Activated T-helper 1 cell treated with anti-CD3 and anti-CD28 coated beads, Interleukin-12 subunit alpha, Interleukin-12 subunit beta, Interleukin-2, Interleukin-4 antibody, amounts not matched to agents 30 ng/mL and 10 ng/mL and 1 ng/mL, durations not matched to agents 14 hours and 24 hours and 36 hours (primary cell): ENCODE results near the gene LRCH4. TPM values are rescaled to one million over a fixed set of nuclear protein-coding genes. Genes with fewer than 3 reads are reported as not detected.

Experiments
- DNase-seq: peaks from one replicate; pipeline ENCODE4 v3.0.0; 2021; ENCODE audit warnings: low spot score
- H3K27ac Mint-ChIP-seq: one replicate; pipeline ENCODE4 v1.8.0; 2021; ENCODE audit warnings: mild to moderate bottlenecking, mixed read lengths
- H3K27me3 Mint-ChIP-seq: one replicate; pipeline ENCODE4 v1.8.0; 2022; ENCODE audit warnings: mild to moderate bottlenecking, moderate library complexity, mixed read lengths; ENCODE audit not compliant: insufficient read depth
- H3K36me3 Mint-ChIP-seq: one replicate; pipeline ENCODE4 v1.8.0; 2021; ENCODE audit warnings: low read depth, mixed read lengths
- H3K4me1 Mint-ChIP-seq: one replicate; pipeline ENCODE4 v1.8.0; 2021; ENCODE audit warnings: low read depth, mixed read lengths
- H3K4me3 Mint-ChIP-seq: one replicate; pipeline ENCODE4 v1.8.0; 2021; ENCODE audit warnings: mild to moderate bottlenecking, moderate library complexity, mixed read lengths
- H3K9me3 Mint-ChIP-seq: one replicate; pipeline ENCODE4 v1.8.0; 2021; ENCODE audit warnings: mixed read lengths
- intact Hi-C: fragments of 100-400 bp; cut with micrococcal nuclease; formaldehyde crosslinking; loops from one replicate; pipeline ENCODE4 v1.15.1; 2024
- total RNA-seq: library from RNA; stranded (reverse); gene quantifications from 2 replicates; pipeline ENCODE4 v1.2.3, GENCODE V29; 2022

The LRCH4 gene, protein sequence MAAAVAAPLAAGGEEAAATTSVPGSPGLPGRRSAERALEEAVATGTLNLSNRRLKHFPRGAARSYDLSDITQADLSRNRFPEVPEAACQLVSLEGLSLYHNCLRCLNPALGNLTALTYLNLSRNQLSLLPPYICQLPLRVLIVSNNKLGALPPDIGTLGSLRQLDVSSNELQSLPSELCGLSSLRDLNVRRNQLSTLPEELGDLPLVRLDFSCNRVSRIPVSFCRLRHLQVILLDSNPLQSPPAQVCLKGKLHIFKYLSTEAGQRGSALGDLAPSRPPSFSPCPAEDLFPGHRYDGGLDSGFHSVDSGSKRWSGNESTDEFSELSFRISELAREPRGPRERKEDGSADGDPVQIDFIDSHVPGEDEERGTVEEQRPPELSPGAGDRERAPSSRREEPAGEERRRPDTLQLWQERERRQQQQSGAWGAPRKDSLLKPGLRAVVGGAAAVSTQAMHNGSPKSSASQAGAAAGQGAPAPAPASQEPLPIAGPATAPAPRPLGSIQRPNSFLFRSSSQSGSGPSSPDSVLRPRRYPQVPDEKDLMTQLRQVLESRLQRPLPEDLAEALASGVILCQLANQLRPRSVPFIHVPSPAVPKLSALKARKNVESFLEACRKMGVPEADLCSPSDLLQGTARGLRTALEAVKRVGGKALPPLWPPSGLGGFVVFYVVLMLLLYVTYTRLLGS
- 104 and 107 TPM in 2 replicates for total RNA-seq

DNA sequence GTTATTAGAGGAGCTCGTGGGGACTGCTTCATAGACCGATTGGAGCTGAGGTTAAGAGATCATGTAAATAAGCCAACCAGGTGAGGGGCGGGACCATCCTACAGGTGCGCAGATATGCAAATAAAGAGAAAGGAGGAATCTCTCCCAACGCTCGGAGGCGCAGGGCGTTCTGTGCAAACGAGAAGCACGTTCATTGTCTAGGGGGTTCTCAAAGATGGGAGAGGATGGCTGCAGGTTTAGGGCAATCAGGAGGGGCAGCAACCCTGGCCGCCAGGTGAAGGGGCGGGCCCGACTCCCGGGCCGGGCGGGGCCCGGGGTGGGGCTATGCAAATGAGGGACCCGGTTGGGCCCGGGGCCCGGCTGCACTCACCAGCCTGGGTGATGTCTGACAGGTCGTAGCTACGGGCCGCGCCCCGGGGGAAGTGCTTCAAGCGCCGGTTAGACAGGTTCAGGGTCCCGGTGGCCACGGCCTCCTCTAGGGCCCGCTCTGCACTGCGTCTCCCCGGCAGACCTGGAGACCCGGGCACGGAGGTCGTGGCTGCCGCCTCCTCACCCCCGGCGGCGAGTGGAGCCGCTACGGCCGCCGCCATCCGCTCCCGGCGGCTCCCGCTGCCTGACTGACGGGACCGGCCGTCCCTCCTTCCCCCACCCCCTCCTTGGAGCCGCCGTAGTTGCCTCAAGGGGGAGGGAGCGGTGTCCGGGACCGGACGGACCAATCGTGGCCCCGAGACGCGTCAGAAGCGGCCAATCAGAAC, at the start of gene LRCH4:
Gene LRCH4 (minus strand): TSS at position 619 of the 755 bp plus-strand sequence. CDS start 29 bp downstream, at position 590.
- peak within 1 kb of the TSS; percentile 87 for H3K4me3 Mint-ChIP-seq
- no peaks in the 10 kb centered on the region for H3K9me3 Mint-ChIP-seq
- H3K27me3 Mint-ChIP-seq, result peaks cover 3% of the 10 kb centered on the region
- peaks cover 23% of the 10 kb centered on the region for H3K4me1 Mint-ChIP-seq
- H3K27ac Mint-ChIP-seq, result peak within 1 kb of the TSS; percentile 89
- peak; percentile 57 for DNase-seq
- intact Hi-C loops, result loop anchor here (1.0 to 2.0 kb wide), 15 partner anchors 17 to 289 kb away; partner anchors contain the start of genes AGFG2, GNB2, MOSPD3 and SLC12A9
- peaks cover 4% of the 10 kb centered on the region for H3K36me3 Mint-ChIP-seq

DNA sequence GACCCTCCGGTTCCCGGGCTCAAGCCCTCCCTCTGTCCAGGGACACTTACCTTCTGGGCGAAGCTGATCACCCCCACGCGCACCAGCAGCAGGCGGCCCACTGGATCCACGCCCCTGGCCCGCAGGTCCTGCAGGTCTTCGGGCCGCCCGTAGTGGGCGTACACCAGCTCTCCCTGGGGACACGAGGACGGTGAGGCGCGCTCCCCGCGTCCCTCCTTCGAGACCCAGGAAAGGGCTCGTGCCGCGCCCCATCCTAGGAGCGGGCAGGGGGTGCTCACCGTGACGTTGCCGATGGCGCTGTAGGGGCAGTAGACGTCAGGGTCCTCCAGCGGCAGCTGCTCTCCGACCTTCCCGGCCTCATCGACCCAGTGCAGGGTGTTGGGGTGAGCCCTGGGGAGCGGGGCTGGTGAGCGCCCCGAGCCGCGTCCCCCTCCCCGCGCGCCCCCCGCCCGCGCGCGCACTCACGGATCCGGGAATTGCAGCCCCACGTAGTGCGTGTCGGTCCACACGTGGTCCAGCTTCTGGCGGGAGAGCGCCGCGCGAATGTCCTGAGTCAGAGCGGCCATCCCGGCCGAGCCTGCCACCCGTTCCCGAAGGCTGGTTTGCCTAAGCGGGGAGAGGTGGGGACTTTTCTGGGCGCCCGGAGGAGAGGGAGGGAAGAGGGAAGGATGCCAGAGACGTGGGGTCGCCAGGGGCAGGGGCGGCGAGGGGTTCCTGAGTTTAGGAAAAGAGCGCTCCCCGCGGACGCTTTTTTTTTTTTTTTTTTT, 47.2 kb upstream of the LRCH4 start:
- peak overlapping the region; percentile 92 for H3K4me3 Mint-ChIP-seq
- no peaks in the 10 kb centered on the region for H3K27me3 Mint-ChIP-seq
- no peaks in the 10 kb centered on the region for H3K9me3 Mint-ChIP-seq

DNA sequence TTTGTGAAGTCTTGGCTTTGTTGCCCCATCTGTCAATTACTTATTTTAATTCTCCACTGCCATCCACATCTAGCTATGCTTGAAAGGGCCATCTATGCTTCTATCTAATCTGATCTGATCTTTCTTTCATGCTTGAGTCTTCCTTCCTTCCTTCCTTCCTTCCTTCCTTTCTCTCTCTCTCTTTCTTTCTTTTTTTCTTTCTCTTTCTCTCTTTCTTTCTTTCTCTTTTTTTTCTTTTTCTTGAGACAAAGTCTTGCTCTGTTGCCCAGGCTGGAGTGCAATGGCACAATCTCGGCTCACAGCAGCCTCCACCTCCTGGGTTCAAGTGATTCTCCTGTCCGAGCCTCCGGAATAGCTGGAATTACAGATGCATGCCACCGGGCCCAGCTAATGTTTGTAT, 44.1 kb upstream of the LRCH4 start:
- H3K36me3 Mint-ChIP-seq, result peaks cover 6% of the 10 kb centered on the region
- peak overlapping the region; percentile 56 for H3K27ac Mint-ChIP-seq
- intact Hi-C loops, result loop anchor here (5.0 kb wide), 1 partner anchor 77 kb away; the partner anchor contains the start of gene POP7
- no peak overlapping the region for H3K4me3 Mint-ChIP-seq
- H3K9me3 Mint-ChIP-seq, result no peaks in the 10 kb centered on the region
- H3K4me1 Mint-ChIP-seq, result peaks cover 36% of the 10 kb centered on the region
- DNase-seq, result no peak
- no peaks in the 10 kb centered on the region for H3K27me3 Mint-ChIP-seq

More for the DNA sequence above, 47.2 kb upstream of the LRCH4 start:
- intact Hi-C loops, result loop anchor here (1.0 to 5.0 kb wide), 4 partner anchors 40 to 74 kb away; partner anchors contain the start of genes FBXO24, GNB2, LRCH4 and POP7
- DNase-seq, result peak; percentile 57
- Mint-ChIP-seq H3K4me1 (peaks cover 21% of the 10 kb centered on the region), H3K27ac (peak overlapping the region; percentile 92), H3K36me3 (peaks cover 5% of the 10 kb centered on the region)

DNA sequence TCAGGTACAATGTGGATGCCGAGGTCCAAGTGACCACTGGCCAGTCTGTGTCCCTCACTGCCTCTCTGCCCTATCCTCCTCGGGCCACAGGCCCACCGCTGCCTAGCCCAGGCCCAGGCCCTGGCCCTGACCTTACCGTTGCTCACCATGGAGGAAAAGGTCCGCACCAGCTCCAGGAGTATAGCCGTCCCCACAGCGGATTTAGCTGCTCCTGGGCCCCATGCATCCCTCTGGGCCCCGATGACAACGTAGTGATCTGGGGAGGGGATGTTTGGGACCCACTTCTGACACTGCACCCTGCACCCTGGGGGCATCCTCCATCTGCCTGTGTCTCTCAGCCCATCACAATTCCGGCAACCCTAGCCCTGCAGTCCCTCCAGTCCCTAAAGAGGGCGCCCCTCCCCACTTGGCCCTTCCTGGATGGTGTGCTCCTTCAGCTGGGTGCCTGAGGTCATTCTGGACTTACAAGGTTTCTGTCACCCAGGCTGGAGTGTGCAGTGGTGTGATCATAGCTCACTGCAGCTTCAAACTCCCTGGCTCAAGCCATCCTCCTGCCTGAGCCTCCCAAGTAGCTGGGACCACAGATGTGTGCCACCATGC, 43.3 kb upstream of the LRCH4 start:
- Mint-ChIP-seq H3K36me3 (peaks cover 6% of the 10 kb centered on the region), H3K27ac (no peak overlapping the region), H3K27me3 (no peaks in the 10 kb centered on the region), H3K4me1 (peaks cover 41% of the 10 kb centered on the region), H3K4me3 (peak overlapping the region; percentile 71), H3K9me3 (no peaks in the 10 kb centered on the region)
- intact Hi-C loops, result no loop called here
- DNase-seq, result no peak

DNA sequence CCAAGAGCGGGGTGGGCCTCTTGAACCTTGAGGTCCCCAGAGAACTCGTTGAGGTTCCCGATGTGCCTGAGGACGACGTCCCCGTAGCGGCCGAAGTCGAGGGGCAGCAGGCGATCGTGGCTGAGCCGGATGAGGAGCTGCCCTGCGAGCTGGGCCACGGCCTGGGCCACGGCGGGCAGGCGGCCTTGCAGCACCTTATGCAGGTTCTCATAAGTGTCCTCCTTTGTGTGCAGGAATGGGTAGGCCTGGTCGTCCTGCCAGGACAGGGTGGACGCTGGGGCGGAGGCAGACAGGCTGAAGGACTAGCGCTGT, 41.3 kb upstream of the LRCH4 start:
- H3K4me1 Mint-ChIP-seq, result peaks cover 45% of the 10 kb centered on the region
- H3K27ac Mint-ChIP-seq, result no peak overlapping the region
- H3K27me3 Mint-ChIP-seq, result no peaks in the 10 kb centered on the region
- peaks cover 7% of the 10 kb centered on the region for H3K36me3 Mint-ChIP-seq
- DNase-seq, result no peak
- H3K4me3 Mint-ChIP-seq, result peak overlapping the region; percentile 71
- no peaks in the 10 kb centered on the region for H3K9me3 Mint-ChIP-seq
- intact Hi-C loops, result loop anchor here (2.0 kb wide), 1 partner anchor 66 kb away; no protein-coding TSS in a partner anchor

DNA sequence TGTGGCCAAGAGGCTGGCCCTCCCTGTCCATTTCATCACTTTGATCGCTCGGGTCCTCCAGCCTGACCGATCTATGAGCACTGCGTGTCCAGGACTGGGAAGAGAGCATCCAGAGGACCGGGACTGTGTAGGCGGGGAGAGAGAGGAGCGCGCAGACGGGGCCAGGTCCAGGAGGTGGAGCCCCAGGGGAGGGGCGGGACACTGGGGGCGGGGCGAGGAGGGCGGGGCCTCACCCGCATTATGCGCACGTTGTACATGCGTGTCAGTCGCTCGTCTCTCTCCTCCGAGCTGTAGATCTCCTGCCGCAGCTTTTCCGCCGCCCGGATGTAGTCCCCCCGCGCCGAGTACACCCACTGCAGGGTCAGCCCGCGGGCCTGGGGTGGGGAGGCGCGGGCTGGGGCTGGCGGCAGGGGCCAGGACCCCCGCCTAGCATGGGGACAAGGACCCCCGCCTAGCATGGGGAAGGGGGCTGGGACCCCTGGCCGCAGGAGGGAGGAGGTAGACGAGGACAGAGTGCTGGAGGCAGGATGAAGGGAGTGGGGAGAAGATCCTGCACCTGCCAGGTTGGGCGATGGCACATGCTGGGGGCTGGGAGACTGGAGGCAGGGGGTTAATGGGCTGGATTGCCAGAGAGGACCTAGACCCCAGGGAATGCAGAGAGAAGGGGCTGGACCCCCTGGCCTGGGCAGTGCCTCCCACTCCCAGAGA, 40.8 kb upstream of the LRCH4 start:
- H3K4me3 Mint-ChIP-seq, result peak overlapping the region; percentile 71

DNA sequence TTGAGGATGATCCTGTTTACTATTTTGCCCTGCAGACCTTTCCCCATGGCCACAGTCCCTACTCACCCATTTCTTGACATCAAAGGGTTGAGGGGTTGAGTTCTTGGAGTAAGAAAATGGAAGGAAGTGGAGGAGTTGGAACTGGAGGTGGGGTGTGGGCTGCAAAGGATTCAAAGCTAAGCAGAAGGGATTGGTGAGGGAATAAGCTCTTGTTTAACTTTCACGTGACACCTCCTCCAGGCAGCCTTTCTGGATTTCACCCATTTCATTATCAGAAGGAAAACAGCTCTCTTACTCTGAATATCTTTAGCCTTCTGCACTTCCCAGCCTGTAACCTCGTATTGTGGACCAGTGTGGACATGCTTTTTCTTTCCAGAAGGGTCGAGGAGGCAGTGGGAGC, 40.1 kb upstream of the LRCH4 start:
- DNase-seq, result no peak
- Mint-ChIP-seq H3K9me3 (no peaks in the 10 kb centered on the region), H3K27ac (peak overlapping the region; percentile 72), H3K27me3 (no peaks in the 10 kb centered on the region), H3K36me3 (peaks cover 13% of the 10 kb centered on the region), H3K4me1 (peaks cover 45% of the 10 kb centered on the region), H3K4me3 (peak overlapping the region; percentile 71)
- intact Hi-C loops, result loop anchor here (1.0 to 2.0 kb wide), 6 partner anchors 14 to 81 kb away; partner anchors contain the start of genes FBXO24, GNB2, LRCH4 and MOSPD3

More for the DNA sequence above, 40.8 kb upstream of the LRCH4 start:
- peaks cover 11% of the 10 kb centered on the region for H3K36me3 Mint-ChIP-seq
- peak; percentile 79 for DNase-seq
- H3K27me3 Mint-ChIP-seq, result no peaks in the 10 kb centered on the region
- intact Hi-C loops, result loop anchor here (1.0 to 2.0 kb wide), 6 partner anchors 14 to 81 kb away; partner anchors contain the start of genes FBXO24, GNB2, LRCH4 and MOSPD3
- H3K4me1 Mint-ChIP-seq, result peaks cover 45% of the 10 kb centered on the region
- H3K27ac Mint-ChIP-seq, result peak overlapping the region; percentile 63
- no peaks in the 10 kb centered on the region for H3K9me3 Mint-ChIP-seq

DNA sequence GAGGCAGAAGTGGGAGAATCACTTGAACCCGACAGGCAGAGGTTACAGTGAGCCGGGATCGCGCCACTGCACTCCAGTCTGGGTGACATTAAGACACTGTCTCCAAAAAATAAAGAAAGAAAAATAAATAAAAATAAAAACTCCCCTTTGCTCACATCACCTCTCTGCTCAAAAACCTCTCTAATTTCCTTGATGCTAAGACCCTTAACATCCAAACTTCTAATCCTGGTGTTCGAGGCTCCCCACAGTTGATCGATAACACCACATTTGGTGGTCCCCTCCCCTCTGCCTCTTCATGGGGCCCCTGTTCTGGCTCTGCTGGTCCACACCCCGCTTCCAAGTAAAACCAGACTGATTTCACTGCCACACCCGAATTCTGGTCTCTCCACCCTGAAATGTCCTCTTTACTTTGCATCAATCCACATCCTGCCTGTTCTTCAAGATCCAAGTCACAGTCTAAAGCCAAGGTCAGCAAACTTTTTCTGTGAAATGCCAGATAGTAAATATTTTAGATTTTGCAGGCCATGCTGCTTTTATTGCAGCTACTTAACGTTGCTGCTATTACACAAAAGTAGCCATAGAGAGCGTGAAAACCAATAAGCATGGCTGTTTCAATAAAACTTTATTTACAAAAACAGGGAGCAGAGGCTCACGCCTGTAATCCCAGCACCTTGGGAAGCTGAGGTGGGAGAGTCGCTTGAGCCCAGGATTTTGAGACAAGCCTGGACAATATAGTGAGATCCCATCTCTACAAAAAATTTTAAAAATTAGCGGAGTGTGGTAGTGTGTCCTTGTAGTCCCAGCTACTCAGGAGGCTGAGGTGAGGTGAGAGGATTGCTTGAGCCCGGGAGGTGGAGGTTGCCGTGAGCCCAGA, 38.3 kb upstream of the LRCH4 start:
- peak overlapping the region; percentile 2 for H3K4me3 Mint-ChIP-seq
- no peaks in the 10 kb centered on the region for H3K9me3 Mint-ChIP-seq
- no peaks in the 10 kb centered on the region for H3K27me3 Mint-ChIP-seq

DNA sequence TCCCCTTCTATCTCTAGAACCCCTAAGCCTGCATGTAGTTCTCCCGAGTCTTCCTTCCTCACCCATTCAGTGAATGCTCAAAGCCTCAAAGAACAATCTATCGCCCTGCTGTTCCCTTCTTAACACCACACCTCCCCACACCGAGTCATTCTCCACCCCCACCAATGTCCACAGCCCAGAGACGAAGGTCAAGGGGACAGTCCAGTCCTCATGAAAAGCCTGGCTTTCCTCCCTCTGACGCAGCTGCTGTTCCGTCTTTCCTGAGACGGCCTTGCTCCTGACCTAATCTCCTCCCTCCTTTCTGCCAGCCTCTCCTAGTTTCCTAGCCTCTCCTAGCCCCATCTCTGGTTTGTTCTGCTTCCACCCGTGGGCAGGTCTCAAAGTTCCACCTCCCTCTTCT, 35.6 kb upstream of the LRCH4 start:
- DNase-seq, result no peak
- Mint-ChIP-seq H3K27me3 (no peaks in the 10 kb centered on the region), H3K27ac (no peak overlapping the region), H3K9me3 (no peaks in the 10 kb centered on the region), H3K4me1 (peaks cover 28% of the 10 kb centered on the region), H3K36me3 (peaks cover 14% of the 10 kb centered on the region), H3K4me3 (no peak overlapping the region)
- intact Hi-C loops, result no loop called here

More for the DNA sequence above, 38.3 kb upstream of the LRCH4 start:
- intact Hi-C loops, result no loop called here
- Mint-ChIP-seq H3K27ac (peak overlapping the region; percentile 48), H3K4me1 (peaks cover 35% of the 10 kb centered on the region), H3K36me3 (peaks cover 14% of the 10 kb centered on the region)
- DNase-seq, result no peak

DNA sequence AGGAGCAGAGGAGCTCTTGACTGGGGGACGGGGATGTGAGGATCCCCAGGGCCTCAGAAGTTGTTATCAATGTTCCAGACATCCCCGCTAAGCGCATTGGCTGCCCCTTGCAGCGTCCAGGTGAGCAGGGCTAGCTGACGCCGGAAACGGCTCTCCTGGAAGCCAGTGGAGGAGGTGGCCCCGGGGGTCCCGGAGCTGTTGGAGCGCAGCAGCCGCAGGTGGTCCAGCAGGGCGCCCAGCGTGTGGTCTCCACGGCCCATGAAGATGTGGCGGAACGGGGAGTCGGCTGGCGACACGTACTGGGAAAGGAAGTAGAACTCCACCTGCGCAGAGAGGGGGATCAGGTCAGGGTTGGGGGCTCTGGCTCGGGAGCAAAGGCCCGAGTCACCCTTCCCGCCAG, 34.9 kb upstream of the LRCH4 start:
- DNase-seq, result no peak
- H3K27me3 Mint-ChIP-seq, result no peaks in the 10 kb centered on the region
- peaks cover 16% of the 10 kb centered on the region for H3K36me3 Mint-ChIP-seq
- no peak overlapping the region for H3K4me3 Mint-ChIP-seq
- peaks cover 21% of the 10 kb centered on the region for H3K4me1 Mint-ChIP-seq
- no peak overlapping the region for H3K27ac Mint-ChIP-seq
- intact Hi-C loops, result no loop called here
- no peaks in the 10 kb centered on the region for H3K9me3 Mint-ChIP-seq
